HCT116 (cell line): ENCODE data around the gene DDHD1. TPM values are rescaled to one million over a fixed set of nuclear protein-coding genes. Genes with fewer than 3 reads are reported as not detected.

Experiments used
- ATAC-seq: fragments of 200-7000 bp; cut with Tn5 transposase; 2 replicates; pipeline ENCODE4 v1.9.1; 2020; ENCODE audit warnings: mild to moderate bottlenecking, moderate library complexity
- BruUV-seq: library from RNA; stranded (reverse); fragments of 400-500 nt; replicated peaks from 2 replicates; lab custom pipeline; 2021; lab: Mats Ljungman, UMichigan
- CTCF ChIA-PET: fragments of 300-600 bp; sonication (Branson Sonifier 250); formaldehyde crosslinking; loops from one replicate; lab custom pipeline; 2021; ENCODE audit warnings: antibody characterized with exemption; lab: Charles Lee
- POLR2A ChIA-PET: fragments of 300-600, 350-600 bp; sonication (Branson Sonifier 250); formaldehyde crosslinking; loops from one replicate; lab custom pipeline; 2021; ENCODE audit warnings: antibody characterized with exemption; lab: Charles Lee
- RAD21 ChIA-PET, 2 experiments: fragments of 300-600 bp; sonication (Branson Sonifier 250); formaldehyde crosslinking; loops; one replicate each; lab custom pipeline; 2023; ENCODE audit warnings: low total read pairs in 2 of 2; ENCODE audit not compliant: uncharacterized antibody in 2 of 2, unreplicated experiment in 2 of 2, low non-redundant PET in 1 of 2; lab: Charles Lee
- DNase-seq: peaks from one replicate; pipeline ENCODE4 v3.0.0-alpha.2; 2010; ENCODE audit warnings: low read depth, low spot score
- H2AFZ ChIP-seq: fragments of 200-600 bp; shearing (Covaris generic), sonication (generic); 2 replicates; pipeline ENCODE4 v1.6.1; 2017; ENCODE audit warnings: low read depth, mixed run types, mixed read lengths, antibody characterized with exemption, low read length; ENCODE audit not compliant: poor library complexity, severe bottlenecking
- H3K27ac ChIP-seq: 2 replicates; pipeline ENCODE4 v1.5.1; 2012; ENCODE audit warnings: low read depth, low read length
- H3K27me3 ChIP-seq: fragments of 200-600 bp; sonication (generic); 2 replicates; pipeline ENCODE4 v1.6.1; 2016; ENCODE audit warnings: mixed run types, low read length, mixed read lengths; ENCODE audit not compliant: insufficient read depth
- H3K36me3 ChIP-seq, 2 experiments: fragments of 200-500 bp in 1 of 2; fragments of 200-600 bp in 1 of 2; sonication (Bioruptor generic) in 1 of 2; sonication (generic) in 1 of 2; 2 replicates each; pipeline versions ENCODE4 v1.5.1 to v1.6.1; 2014 to 2016; ENCODE audit warnings: low read length in 2 of 2, inconsistent platforms in 1 of 2, mixed read lengths in 1 of 2, mixed run types in 1 of 2; ENCODE audit not compliant: insufficient read depth in 2 of 2, control insufficient read depth in 1 of 2
- H3K4me1 ChIP-seq, 2 experiments: fragments of 200-600 bp in 1 of 2; sonication (generic) in 1 of 2; 2 replicates each; pipeline versions ENCODE4 v1.5.1 to v1.6.1; 2012 to 2017; ENCODE audit warnings: low read length in 2 of 2, inconsistent platforms in 1 of 2, mild to moderate bottlenecking in 1 of 2, mixed read lengths in 1 of 2, mixed run types in 1 of 2, moderate library complexity in 1 of 2; ENCODE audit not compliant: insufficient read depth in 2 of 2, control insufficient read depth in 1 of 2
- H3K4me2 ChIP-seq: fragments of 200-600 bp; sonication (generic); 2 replicates; pipeline ENCODE4 v1.6.1; 2017; ENCODE audit warnings: mixed run types, low read length, mixed read lengths
- H3K4me3 ChIP-seq, 2 experiments: fragments of 200-600 bp in 1 of 2; sonication (generic) in 1 of 2; replicated peaks in 1 of 2; 2 replicates each; pipeline ENCODE4 v1.5.1; 2011 to 2016; ENCODE audit warnings: low read length in 2 of 2, control low read depth in 1 of 2, low read depth in 1 of 2, mild to moderate bottlenecking in 1 of 2, mixed read lengths in 1 of 2, mixed run types in 1 of 2
- H3K79me2 ChIP-seq: fragments of 200-600 bp; sonication (generic); 2 replicates; pipeline ENCODE4 v1.6.1; 2017; ENCODE audit warnings: mild to moderate bottlenecking, mixed run types, low read length, moderate library complexity, mixed read lengths; ENCODE audit not compliant: insufficient read depth
- H3K9ac ChIP-seq: fragments of 200-600 bp; sonication (generic); 2 replicates; pipeline ENCODE4 v1.6.1; 2016; ENCODE audit warnings: low read length, mixed read lengths
- H3K9me2 ChIP-seq: fragments of 200-600 bp; sonication (generic), shearing (Covaris generic); 2 replicates; pipeline ENCODE4 v1.6.1; 2017; ENCODE audit warnings: mixed run types, mild to moderate bottlenecking, moderate library complexity; ENCODE audit not compliant: insufficient read depth
- H3K9me3 ChIP-seq, 2 experiments: fragments of 200-500 bp in 1 of 2; fragments of 200-600 bp in 1 of 2; sonication (Bioruptor generic) in 1 of 2; sonication (generic) in 1 of 2; 2 replicates each; pipeline ENCODE4 v1.6.1; 2014 to 2017; ENCODE audit warnings: low read length in 2 of 2, mixed read lengths in 2 of 2, inconsistent platforms in 1 of 2, low read depth in 1 of 2, mild to moderate bottlenecking in 1 of 2, mixed run types in 1 of 2, moderate library complexity in 1 of 2; ENCODE audit not compliant: control insufficient read depth in 1 of 2, insufficient read depth in 1 of 2
- H4K20me1 ChIP-seq: fragments of 200-600 bp; sonication (generic), shearing (Covaris generic); 2 replicates; pipeline ENCODE4 v1.6.1; 2017; ENCODE audit warnings: mixed run types, mild to moderate bottlenecking, moderate library complexity; ENCODE audit not compliant: insufficient read depth
- CBX3 ChIP-seq: IDR thresholded peaks from 2 replicates; pipeline ENCODE4 v1.6.1; 2012; ENCODE audit warnings: low read depth
- CEBPB ChIP-seq: IDR thresholded peaks from 2 replicates; pipeline ENCODE4 v1.6.1; 2012; ENCODE audit warnings: low read depth
- EGR1 ChIP-seq: IDR thresholded peaks from 2 replicates; pipeline ENCODE4 v1.6.1; 2012; ENCODE audit warnings: low read depth
- EZH2 ChIP-seq: fragments of 200-600 bp; sonication (generic); IDR thresholded peaks from 2 replicates; pipeline ENCODE4 v1.6.1; 2017; ENCODE audit warnings: antibody characterized with exemption, mixed run types
- FOSL1 ChIP-seq: IDR thresholded peaks from 2 replicates; pipeline ENCODE4 v1.6.1; 2012; ENCODE audit warnings: low read depth
- JUND ChIP-seq: IDR thresholded peaks from 2 replicates; pipeline ENCODE4 v1.6.1; 2012
- RAD21 ChIP-seq: IDR thresholded peaks from 2 replicates; pipeline ENCODE4 v1.6.1; 2012; ENCODE audit warnings: low read depth, mild to moderate bottlenecking
- SIN3A ChIP-seq: IDR thresholded peaks from 2 replicates; pipeline ENCODE4 v1.6.1; 2012; ENCODE audit warnings: low read depth
- SP1 ChIP-seq: IDR thresholded peaks from 2 replicates; pipeline ENCODE4 v1.6.1; 2012; ENCODE audit warnings: low read depth
- SRF ChIP-seq: IDR thresholded peaks from 2 replicates; pipeline ENCODE4 v1.6.1; 2012; ENCODE audit warnings: low read depth
- TCF7L2 ChIP-seq: IDR thresholded peaks from 2 replicates; pipeline ENCODE4 v1.7.0; 2011; ENCODE audit warnings: borderline replicate concordance, inconsistent platforms; ENCODE audit not compliant: insufficient read depth, insufficient read length; ENCODE audit errors: extremely low read depth
- ZFX ChIP-seq: fragments of 450-650 bp; IDR thresholded peaks from 2 replicates; pipeline ENCODE4 v1.6.1; 2017
- ZNF274 ChIP-seq: fragments of 200-500 bp; sonication (Bioruptor generic); IDR thresholded peaks from 2 replicates; pipeline ENCODE4 v1.6.1; 2014; ENCODE audit warnings: mild to moderate bottlenecking, low read depth, low read length, inconsistent platforms
- intact Hi-C: fragments of 100-400 bp; cut with micrococcal nuclease; formaldehyde crosslinking; loops from 2 replicates; pipeline ENCODE4 v1.10.0; 2022
- total RNA-seq: library from RNA; stranded (reverse); gene quantifications from one replicate; pipeline ENCODE4 v1.2.1, GENCODE V29; 2021; ENCODE audit not compliant: unreplicated experiment
- TF ChIP-seq, protein P1 (sequence below): IDR thresholded peaks from 2 replicates; pipeline ENCODE4 v1.6.1; 2012; ENCODE audit warnings: low read depth

The DDHD1 gene
- total RNA-seq, 1 experiment from 2014 or later: 26.9 TPM

DNA sequence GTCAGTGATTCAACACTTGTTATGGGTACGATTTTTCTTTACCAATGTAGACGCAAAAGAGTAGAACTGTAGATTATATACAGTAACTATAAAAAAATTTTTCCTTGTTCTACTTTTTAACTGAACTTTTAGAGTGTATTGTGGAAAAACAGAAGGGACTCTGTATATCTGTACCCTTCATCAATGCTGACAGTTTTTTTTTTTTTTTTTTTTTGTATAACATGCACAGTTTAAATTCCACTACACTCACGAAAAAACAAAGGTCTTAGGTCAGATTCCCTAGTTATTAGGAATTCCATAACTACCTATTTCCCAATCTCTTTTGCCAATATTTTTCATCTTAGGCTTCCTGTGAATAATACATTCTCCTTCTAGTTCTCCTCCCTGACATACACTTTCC, 6.4 kb downstream of the DDHD1 start:
- intact Hi-C loops: no loop called here
- H3K9me2 ChIP-seq: no peaks in the 10 kb centered on the region
- POLR2A ChIA-PET: no interaction called here

DNA sequence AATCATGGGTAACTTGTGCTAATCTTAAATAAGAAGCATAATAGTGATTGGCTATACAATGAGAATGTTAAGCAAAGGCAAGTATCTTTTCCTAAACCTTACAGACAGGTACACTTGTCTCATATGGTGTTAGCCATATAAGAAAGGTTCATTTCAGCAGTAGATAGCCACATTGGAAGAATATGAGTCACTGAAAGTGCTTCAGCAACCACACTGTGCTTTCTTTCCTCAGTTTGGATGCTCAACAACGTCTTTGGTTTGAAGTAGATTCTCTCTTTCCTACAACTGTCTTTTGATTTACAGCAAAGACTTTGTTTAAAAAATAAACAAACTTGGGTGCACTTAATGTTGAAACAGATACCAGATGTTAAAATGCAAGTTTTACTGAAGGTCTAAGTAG, 8.9 kb downstream of the DDHD1 start:
- H3K79me2 ChIP-seq: peaks cover 100% of the 10 kb centered on the region
- RAD21 ChIA-PET: no interaction called here
- CTCF ChIA-PET: no interaction called here
- H3K4me1 ChIP-seq: 0 out of 4 replicates have a peak, but pooled peaks cover 0 to 2% of the 10 kb centered on the region in 2 experiments
- H3K9me3 ChIP-seq: peaks cover 12 to 14% of the 10 kb centered on the region in 2 experiments; a peak in 2 of 4 replicates
- H3K27me3 ChIP-seq: no peaks in the 10 kb centered on the region
- TF ChIP-seq CEBPB (no peak), ZFX (no peak), FOSL1 (no peak), SP1 (no peak), RAD21 (no peak), EGR1 (no peak), JUND (no peak), CBX3 (no peak), SIN3A (no peak), SRF (no peak)
- TF ChIP-seq, protein P1, sequence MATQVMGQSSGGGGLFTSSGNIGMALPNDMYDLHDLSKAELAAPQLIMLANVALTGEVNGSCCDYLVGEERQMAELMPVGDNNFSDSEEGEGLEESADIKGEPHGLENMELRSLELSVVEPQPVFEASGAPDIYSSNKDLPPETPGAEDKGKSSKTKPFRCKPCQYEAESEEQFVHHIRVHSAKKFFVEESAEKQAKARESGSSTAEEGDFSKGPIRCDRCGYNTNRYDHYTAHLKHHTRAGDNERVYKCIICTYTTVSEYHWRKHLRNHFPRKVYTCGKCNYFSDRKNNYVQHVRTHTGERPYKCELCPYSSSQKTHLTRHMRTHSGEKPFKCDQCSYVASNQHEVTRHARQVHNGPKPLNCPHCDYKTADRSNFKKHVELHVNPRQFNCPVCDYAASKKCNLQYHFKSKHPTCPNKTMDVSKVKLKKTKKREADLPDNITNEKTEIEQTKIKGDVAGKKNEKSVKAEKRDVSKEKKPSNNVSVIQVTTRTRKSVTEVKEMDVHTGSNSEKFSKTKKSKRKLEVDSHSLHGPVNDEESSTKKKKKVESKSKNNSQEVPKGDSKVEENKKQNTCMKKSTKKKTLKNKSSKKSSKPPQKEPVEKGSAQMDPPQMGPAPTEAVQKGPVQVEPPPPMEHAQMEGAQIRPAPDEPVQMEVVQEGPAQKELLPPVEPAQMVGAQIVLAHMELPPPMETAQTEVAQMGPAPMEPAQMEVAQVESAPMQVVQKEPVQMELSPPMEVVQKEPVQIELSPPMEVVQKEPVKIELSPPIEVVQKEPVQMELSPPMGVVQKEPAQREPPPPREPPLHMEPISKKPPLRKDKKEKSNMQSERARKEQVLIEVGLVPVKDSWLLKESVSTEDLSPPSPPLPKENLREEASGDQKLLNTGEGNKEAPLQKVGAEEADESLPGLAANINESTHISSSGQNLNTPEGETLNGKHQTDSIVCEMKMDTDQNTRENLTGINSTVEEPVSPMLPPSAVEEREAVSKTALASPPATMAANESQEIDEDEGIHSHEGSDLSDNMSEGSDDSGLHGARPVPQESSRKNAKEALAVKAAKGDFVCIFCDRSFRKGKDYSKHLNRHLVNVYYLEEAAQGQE: no peak
- ATAC-seq (no peak), DNase-seq (no peak)
- H3K9me2 ChIP-seq: no peaks in the 10 kb centered on the region
- no peak overlapping the region for H3K27ac ChIP-seq
- POLR2A ChIA-PET: no interaction called here
- H3K9ac ChIP-seq: no peak overlapping the region
- no peak overlapping the region for H2AFZ ChIP-seq
- H3K4me2 ChIP-seq: no peak overlapping the region
- H4K20me1 ChIP-seq: no peaks in the 10 kb centered on the region
- BruUV-seq: no TSS peak
- H3K4me3 ChIP-seq: no peak overlapping the region
- H3K36me3 ChIP-seq: peaks cover 0 to 21% of the 10 kb centered on the region in 2 experiments; a peak in 1 of 4 replicates
- intact Hi-C loops: no loop called here

More for the DNA sequence above, 6.4 kb downstream of the DDHD1 start:
- BruUV-seq: no TSS peak
- Histone ChIP-seq H3K9ac (no peak overlapping the region), H3K9me3 (peaks cover 4 to 8% of the 10 kb centered on the region in 2 experiments; a peak in 2 of 4 replicates), H4K20me1 (no peaks in the 10 kb centered on the region; the same call in 1 of the 2 replicates), H2AFZ (no peak overlapping the region), H3K4me2 (no peak overlapping the region), H3K27me3 (no peaks in the 10 kb centered on the region), H3K27ac (no peak overlapping the region), H3K4me1 (peaks cover 5 to 15% of the 10 kb centered on the region in 2 experiments; a peak in 3 of 4 replicates), H3K79me2 (peaks cover 100% of the 10 kb centered on the region), H3K36me3 (peaks cover 0 to 16% of the 10 kb centered on the region in 2 experiments; a peak in 1 of 4 replicates), H3K4me3 (no peak overlapping the region)
- ATAC-seq (no peak), DNase-seq (no peak)
- TF ChIP-seq ZNF274 (no peak), EZH2 (no peak), TCF7L2 (no peak), CBX3 (no peak)
- RAD21 ChIA-PET: no interaction called here
- CTCF ChIA-PET: no interaction called here
